ENCODE data around the gene NT5DC3.

NT5DC3 gene

GRCh38 chr12:103737881-103738280, 103.2 kb downstream of the NT5DC3 start:
- no peaks in the 10 kb centered on the region for H3K9me3 ChIP-seq
- H3K27me3 ChIP-seq, result peaks cover 22% of the 10 kb centered on the region
- no peak for TF ChIP-seq CTCF (IDR thresholded peaks at IDR 0.05)
- H3K4me3 ChIP-seq (ENCODE audit: low read depth in 1 of 2, low read length in 1 of 2), result no peak overlapping the region
- H3K36me3 ChIP-seq, result no peaks in the 10 kb centered on the region
- H3K4me1 ChIP-seq (ENCODE audit: control insufficient read depth in 1 of 2, insufficient read depth in 1 of 2, low read depth in 1 of 2, low read length in 1 of 2), result no peaks in the 10 kb centered on the region
- no peak overlapping the region for H3K27ac ChIP-seq

GRCh38 chr12:103736572-103736971, 104.5 kb downstream of the NT5DC3 start:
- H3K27me3 ChIP-seq, result peaks cover 22% of the 10 kb centered on the region
- TF ChIP-seq CTCF (IDR thresholded peaks at IDR 0.05), result no peak
- no peaks in the 10 kb centered on the region for H3K36me3 ChIP-seq

GRCh38 chr12:103735291-103735690, 105.7 kb downstream of the NT5DC3 start:
- Histone ChIP-seq H3K27me3 (peaks cover 20% of the 10 kb centered on the region), H3K36me3 (no peaks in the 10 kb centered on the region), H3K4me1 (ENCODE audit: control insufficient read depth in 1 of 2, insufficient read depth in 1 of 2, low read depth in 1 of 2, low read length in 1 of 2) (no peaks in the 10 kb centered on the region), H3K4me3 (ENCODE audit: low read depth in 1 of 2, low read length in 1 of 2) (no peak overlapping the region), H3K9me3 (no peaks in the 10 kb centered on the region), H3K27ac (no peak overlapping the region)
- TF ChIP-seq CTCF (IDR thresholded peaks at IDR 0.05), result no peak

More at GRCh38 chr12:103736572-103736971, 104.5 kb downstream of the NT5DC3 start:
- Histone ChIP-seq H3K4me3 (ENCODE audit: low read depth in 1 of 2, low read length in 1 of 2) (no peak overlapping the region), H3K4me1 (ENCODE audit: control insufficient read depth in 1 of 2, insufficient read depth in 1 of 2, low read depth in 1 of 2, low read length in 1 of 2) (no peaks in the 10 kb centered on the region), H3K27ac (no peak overlapping the region), H3K9me3 (no peaks in the 10 kb centered on the region)

- Histone ChIP-seq H3K4me1 (ENCODE audit: control insufficient read depth in 1 of 2, insufficient read depth in 1 of 2, low read depth in 1 of 2, low read length in 1 of 2) (no peaks in the 10 kb centered on the region), H3K4me3 (ENCODE audit: low read depth in 1 of 2, low read length in 1 of 2) (no peak overlapping the region), H3K27ac (no peak overlapping the region), H3K9me3 (no peaks in the 10 kb centered on the region), H3K27me3 (peaks cover 18% of the 10 kb centered on the region), H3K36me3 (no peaks in the 10 kb centered on the region)
- TF ChIP-seq CTCF (IDR thresholded peaks at IDR 0.05), result no peak
These were observed 106.2 kb downstream of the NT5DC3 start for GRCh38 chr12:103734863-103735262.

GRCh38 chr12:103731539-103731938, 109.5 kb downstream of the NT5DC3 start:
- Histone ChIP-seq H3K27ac (no peak overlapping the region), H3K4me1 (ENCODE audit: control insufficient read depth in 1 of 2, insufficient read depth in 1 of 2, low read depth in 1 of 2, low read length in 1 of 2) (no peaks in the 10 kb centered on the region), H3K36me3 (no peaks in the 10 kb centered on the region), H3K9me3 (no peaks in the 10 kb centered on the region), H3K4me3 (ENCODE audit: low read depth in 1 of 2, low read length in 1 of 2) (no peak overlapping the region), H3K27me3 (peaks cover 16% of the 10 kb centered on the region)
- TF ChIP-seq CTCF (IDR thresholded peaks at IDR 0.05), result no peak

GRCh38 chr12:103729499-103729898, 111.5 kb downstream of the NT5DC3 start:
- Histone ChIP-seq H3K27ac (no peak overlapping the region), H3K9me3 (no peaks in the 10 kb centered on the region), H3K27me3 (peaks cover 2% of the 10 kb centered on the region), H3K4me3 (ENCODE audit: low read depth in 1 of 2, low read length in 1 of 2) (no peak overlapping the region), H3K36me3 (no peaks in the 10 kb centered on the region), H3K4me1 (ENCODE audit: control insufficient read depth in 1 of 2, insufficient read depth in 1 of 2, low read depth in 1 of 2, low read length in 1 of 2) (no peaks in the 10 kb centered on the region)
- no peak for TF ChIP-seq CTCF (IDR thresholded peaks at IDR 0.05)
